ENCODE measurements around the gene PAQR7.

GRCh38 chr1:25881266-25881665 is 5.8 kb upstream of the PAQR7 start:
- no peak for TF ChIP-seq POLR2A (IDR thresholded peaks at IDR 0.05)
- TF ChIP-seq, protein P1, sequence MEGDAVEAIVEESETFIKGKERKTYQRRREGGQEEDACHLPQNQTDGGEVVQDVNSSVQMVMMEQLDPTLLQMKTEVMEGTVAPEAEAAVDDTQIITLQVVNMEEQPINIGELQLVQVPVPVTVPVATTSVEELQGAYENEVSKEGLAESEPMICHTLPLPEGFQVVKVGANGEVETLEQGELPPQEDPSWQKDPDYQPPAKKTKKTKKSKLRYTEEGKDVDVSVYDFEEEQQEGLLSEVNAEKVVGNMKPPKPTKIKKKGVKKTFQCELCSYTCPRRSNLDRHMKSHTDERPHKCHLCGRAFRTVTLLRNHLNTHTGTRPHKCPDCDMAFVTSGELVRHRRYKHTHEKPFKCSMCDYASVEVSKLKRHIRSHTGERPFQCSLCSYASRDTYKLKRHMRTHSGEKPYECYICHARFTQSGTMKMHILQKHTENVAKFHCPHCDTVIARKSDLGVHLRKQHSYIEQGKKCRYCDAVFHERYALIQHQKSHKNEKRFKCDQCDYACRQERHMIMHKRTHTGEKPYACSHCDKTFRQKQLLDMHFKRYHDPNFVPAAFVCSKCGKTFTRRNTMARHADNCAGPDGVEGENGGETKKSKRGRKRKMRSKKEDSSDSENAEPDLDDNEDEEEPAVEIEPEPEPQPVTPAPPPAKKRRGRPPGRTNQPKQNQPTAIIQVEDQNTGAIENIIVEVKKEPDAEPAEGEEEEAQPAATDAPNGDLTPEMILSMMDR (IDR thresholded peaks at IDR 0.05): no peak
